GM12873 (cell line): ENCODE measurements around the gene DZIP1.

ENCODE experiments used
- TF ChIP-seq, protein P1 (sequence below): IDR thresholded peaks from 2 replicates; pipeline ENCODE4 v1.5.1; 2012; ENCODE audit warnings: low read depth, mild to moderate bottlenecking, moderate library complexity, low read length, control low read depth; ENCODE audit not compliant: insufficient read depth; ENCODE audit errors: missing control alignments

DZIP1 gene

DNA sequence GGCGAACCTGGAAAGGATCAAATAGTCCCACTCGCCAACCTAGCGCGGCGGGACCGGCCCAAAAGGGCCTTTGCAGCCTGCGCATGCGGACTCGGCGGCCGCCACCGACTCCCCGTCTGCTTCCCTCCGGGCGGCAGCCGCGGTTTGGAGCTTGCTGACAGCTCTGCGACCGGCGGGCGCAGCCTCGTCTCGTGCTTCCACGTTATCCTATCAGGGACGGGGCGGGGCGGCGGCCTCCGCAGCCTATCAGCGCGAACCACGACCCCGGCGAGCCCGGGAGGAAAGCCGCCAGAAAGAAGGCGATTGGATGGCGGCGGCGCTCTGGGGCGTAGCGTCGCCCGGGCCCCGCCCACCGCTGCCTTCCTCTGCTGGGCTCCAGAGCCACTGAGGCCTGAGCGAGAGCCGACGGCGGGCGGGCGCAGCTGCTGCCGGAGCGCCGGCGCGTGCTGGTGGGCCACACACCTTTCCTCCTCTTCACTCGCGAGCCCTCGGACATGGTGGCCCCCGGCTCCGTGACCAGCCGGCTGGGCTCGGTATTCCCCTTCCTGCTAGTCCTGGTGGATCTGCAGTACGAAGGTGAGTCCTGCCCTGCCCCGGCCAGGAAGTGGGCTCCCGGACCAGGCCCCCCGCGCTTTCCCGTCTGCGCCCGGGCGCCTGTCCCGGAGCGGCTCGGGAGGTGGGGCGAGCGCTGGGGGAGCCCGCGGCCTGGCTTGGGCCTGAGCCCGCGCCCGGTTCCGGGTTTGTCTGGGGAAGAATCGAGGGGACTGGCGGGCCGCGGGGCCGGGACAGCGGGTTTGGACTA is 32.5 kb upstream of the DZIP1 start, which contains the start of gene DNAJC3:
TSS of gene DNAJC3 (plus strand) at position 378 of the 802 bp plus-strand sequence. CDS start at position 495, 117 bp downstream.
- TF ChIP-seq, protein P1, sequence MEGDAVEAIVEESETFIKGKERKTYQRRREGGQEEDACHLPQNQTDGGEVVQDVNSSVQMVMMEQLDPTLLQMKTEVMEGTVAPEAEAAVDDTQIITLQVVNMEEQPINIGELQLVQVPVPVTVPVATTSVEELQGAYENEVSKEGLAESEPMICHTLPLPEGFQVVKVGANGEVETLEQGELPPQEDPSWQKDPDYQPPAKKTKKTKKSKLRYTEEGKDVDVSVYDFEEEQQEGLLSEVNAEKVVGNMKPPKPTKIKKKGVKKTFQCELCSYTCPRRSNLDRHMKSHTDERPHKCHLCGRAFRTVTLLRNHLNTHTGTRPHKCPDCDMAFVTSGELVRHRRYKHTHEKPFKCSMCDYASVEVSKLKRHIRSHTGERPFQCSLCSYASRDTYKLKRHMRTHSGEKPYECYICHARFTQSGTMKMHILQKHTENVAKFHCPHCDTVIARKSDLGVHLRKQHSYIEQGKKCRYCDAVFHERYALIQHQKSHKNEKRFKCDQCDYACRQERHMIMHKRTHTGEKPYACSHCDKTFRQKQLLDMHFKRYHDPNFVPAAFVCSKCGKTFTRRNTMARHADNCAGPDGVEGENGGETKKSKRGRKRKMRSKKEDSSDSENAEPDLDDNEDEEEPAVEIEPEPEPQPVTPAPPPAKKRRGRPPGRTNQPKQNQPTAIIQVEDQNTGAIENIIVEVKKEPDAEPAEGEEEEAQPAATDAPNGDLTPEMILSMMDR, result no peak

DNA sequence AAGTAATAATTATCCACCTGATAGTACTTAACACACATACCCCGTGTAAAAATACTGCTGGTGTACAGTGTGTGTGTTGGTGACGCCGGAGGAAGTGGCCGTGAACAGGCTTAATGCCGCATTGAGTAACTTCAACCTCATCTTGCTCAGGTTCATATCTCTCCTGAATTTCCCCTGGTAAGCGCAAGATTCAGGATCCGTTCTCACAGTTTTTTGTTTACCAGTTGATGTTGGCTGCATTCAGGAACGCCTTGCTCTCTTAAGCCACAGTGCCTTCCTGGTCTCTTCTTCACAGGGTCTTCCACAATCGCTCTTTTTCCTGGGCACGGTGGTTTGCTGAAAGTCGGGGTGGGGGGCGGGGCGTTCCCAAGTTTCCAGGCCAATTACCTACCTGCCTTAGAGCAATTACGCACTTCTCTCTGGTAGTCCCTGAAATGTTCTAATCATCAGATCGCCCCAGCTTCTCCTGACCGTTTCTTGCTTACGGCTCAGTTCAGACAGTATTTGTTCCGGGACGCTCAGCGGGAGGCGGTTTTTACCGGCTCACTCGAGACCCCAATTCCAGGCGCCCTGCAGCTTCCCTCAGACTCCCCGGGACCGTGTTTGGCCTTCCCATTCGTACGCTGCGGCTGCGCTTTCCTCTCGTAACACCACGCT is 31.7 kb upstream of the DZIP1 start:
- TF ChIP-seq, protein P1, result no peak

DNA sequence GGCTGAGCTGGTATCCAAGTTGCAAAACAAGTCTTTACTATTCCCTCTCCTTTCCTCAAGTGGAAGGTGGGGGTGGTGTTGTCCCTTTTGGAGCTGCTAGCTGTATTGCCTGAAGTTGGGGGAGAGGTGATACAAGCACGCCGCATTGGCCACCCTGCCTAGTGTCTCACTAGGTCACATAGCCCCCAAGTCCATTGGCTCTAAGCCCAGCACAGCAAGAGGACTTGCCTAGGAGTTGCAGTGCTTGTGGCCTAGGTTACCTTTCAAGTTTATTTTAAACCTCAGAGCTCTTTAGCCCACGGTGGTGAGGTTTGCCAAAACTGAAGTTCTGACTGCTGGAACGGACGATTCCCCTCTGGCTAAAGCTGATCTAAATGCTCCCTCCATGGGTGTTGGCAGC is 27.1 kb upstream of the DZIP1 start:
- TF ChIP-seq, protein P1, result no peak

DNA sequence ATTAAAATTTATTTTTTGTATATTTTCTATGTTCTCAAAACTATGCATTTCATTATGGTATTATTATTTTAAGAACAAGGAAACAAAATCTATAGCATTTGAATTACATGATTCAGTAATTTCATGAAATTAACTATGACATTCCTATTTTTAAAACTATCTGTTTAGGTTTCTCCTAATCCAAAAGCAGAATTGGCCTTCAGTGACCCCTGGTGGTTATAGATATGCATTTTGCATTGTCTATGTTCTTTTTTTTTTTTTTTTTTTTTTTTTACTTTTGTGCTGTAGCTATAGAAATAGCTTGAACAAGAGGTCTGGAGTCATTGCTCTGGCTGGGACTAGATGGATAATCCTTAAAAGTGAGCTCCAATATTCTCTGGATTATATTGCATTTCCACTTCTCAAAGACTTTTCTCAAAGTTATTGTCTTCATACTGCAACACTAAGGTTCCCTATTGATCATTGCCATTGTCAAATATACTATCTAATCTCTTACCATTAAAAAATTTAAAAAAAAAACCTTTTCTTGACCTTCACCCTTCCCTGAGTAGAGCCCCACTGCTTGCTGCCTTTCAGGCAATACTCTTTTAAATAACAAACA is 16.6 kb upstream of the DZIP1 start:
- TF ChIP-seq, protein P1, result peak; percentile 60

DNA sequence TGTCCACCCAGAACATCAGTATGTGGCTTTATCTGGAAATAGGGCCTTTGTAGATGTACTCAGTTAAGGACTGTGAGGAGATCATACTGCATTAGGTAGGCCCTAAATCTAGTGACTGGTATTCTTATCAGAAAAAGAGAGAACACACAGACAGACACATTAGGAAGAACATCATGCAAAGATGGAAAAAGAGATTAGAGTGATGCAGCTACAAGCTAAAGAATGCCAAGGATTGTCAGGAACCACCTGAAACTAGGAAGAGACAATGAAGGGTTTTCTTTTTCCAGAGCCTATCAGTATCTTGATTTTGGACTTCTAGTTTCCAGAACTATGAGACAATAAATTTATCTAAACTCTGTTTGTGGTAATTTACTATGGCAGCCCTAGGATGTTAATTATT is 15.0 kb upstream of the DZIP1 start:
- TF ChIP-seq, protein P1, result no peak

DNA sequence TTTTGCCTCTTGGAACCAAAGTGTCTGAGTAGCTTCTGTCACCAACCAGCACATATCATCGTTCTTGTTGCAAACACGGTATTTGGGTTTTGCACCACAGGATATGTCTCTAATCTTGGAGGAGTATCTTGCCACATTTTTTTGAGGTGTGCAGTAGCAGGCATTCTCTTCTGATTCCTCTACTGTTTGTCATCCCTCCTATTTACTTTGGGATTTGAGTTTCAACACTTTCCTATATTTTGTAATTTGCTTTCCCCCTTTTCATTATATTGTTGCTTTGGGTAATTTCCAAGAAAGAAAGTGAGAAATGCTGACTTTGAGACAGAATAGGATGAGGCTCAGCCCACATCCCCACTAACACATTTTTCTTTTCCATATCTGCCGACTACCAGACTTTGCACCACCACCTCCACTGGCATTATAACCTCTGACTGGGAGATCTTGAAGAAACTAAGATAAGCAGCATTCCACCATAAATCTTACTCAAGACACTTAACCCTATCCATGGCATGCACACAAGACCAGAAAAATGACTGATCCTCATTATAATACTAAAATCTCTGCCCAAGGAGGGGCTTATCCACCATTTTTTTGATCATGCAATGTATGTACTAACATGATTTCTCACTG is 12.0 kb upstream of the DZIP1 start:
- TF ChIP-seq, protein P1, result no peak

DNA sequence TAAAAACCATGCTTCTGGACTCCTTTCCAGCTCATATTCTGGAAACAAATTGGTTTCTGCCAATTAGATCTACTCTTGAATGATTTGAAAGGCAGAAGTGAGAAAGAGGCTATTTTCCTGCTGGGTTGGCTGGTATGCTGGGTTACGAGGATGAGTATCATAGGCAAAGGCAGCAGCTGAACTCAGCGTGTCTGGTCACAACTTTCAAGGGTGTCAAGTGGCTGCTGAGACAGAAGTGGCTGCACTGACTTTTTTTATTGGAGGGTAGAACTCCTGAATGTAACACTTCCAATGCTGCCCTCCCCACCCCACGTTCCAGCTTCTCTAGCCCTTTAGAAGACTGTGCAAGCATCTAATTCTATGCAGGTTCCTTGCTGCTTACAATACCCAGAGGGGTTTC is 8.3 kb upstream of the DZIP1 start:
- TF ChIP-seq, protein P1, result no peak
